ENCODE results near the gene NKD1. TPM values are rescaled to one million over a fixed set of nuclear protein-coding genes. Genes with fewer than 3 reads are reported as not detected.

NKD1 gene
- total RNA-seq, 1 experiment from 2014 or later: 11.4 TPM

GRCh38 chr16:50628156-50628802 lies 80.1 kb downstream of the NKD1 start:
- DNase-seq (ENCODE audit: low read depth, low spot score) (no peak), ATAC-seq (no peak)
- Histone ChIP-seq H2AFZ (ENCODE audit: low read depth, low read length, poor library complexity, severe bottlenecking) (no peak overlapping the region), H3K4me2 (ENCODE audit: low read length) (no peak overlapping the region), H3K27ac (ENCODE audit: low read depth, low read length) (no peak overlapping the region), H3K9me3 (ENCODE audit: control insufficient read depth in 1 of 2, insufficient read depth in 1 of 2, low read depth in 1 of 2, low read length in 2 of 2) (no peaks in the 10 kb centered on the region), H3K79me2 (ENCODE audit: insufficient read depth, low read length) (no peaks in the 10 kb centered on the region), H3K36me3 (ENCODE audit: control insufficient read depth in 1 of 2, insufficient read depth in 2 of 2, low read length in 2 of 2) (no peaks in the 10 kb centered on the region), H3K4me1 (ENCODE audit: control insufficient read depth in 1 of 2, insufficient read depth in 2 of 2, low read length in 2 of 2) (peaks cover 0 to 6% of the 10 kb centered on the region in 2 experiments; a peak in 1 of 4 replicates), H3K9me2 (ENCODE audit: insufficient read depth) (no peaks in the 10 kb centered on the region), H3K27me3 (ENCODE audit: insufficient read depth, low read length) (no peaks in the 10 kb centered on the region), H4K20me1 (ENCODE audit: insufficient read depth) (no peaks in the 10 kb centered on the region), H3K4me3 (replicated peaks in 1 of 2; ENCODE audit: low read depth in 1 of 2, low read length in 2 of 2) (no peak overlapping the region), H3K9ac (ENCODE audit: low read length) (no peak overlapping the region)
- intact Hi-C loops (cut with micrococcal nuclease): no loop called here
- ChIA-PET RAD21 (ENCODE audit: low non-redundant PET in 1 of 2, low total read pairs in 2 of 2, uncharacterized antibody in 2 of 2, unreplicated experiment in 2 of 2) (no interaction called here), CTCF (no interaction called here), POLR2A (no interaction called here)
- BruUV-seq (replicated peaks): no TSS peak
- no peak for TF ChIP-seq SRF (IDR thresholded peaks at IDR 0.05; ENCODE audit: low read depth)
- TF ChIP-seq YY1 (IDR thresholded peaks at IDR 0.05; ENCODE audit: extremely low read depth, insufficient replicate concordance, low read depth, low read length): no peak
- TF ChIP-seq CEBPB (IDR thresholded peaks at IDR 0.05; ENCODE audit: low read depth): no peak

- Histone ChIP-seq H3K4me1 (ENCODE audit: control insufficient read depth in 1 of 2, insufficient read depth in 2 of 2, low read length in 2 of 2) (no peaks in the 10 kb centered on the region; a peak in 1 of 4 replicates), H3K36me3 (ENCODE audit: control insufficient read depth in 1 of 2, insufficient read depth in 2 of 2, low read length in 2 of 2) (no peaks in the 10 kb centered on the region), H3K4me2 (ENCODE audit: low read length) (no peak overlapping the region), H3K9me2 (ENCODE audit: insufficient read depth) (no peaks in the 10 kb centered on the region), H3K79me2 (ENCODE audit: insufficient read depth, low read length) (no peaks in the 10 kb centered on the region), H3K9ac (ENCODE audit: low read length) (no peak overlapping the region), H3K27me3 (ENCODE audit: insufficient read depth, low read length) (no peaks in the 10 kb centered on the region), H3K9me3 (ENCODE audit: control insufficient read depth in 1 of 2, insufficient read depth in 1 of 2, low read depth in 1 of 2, low read length in 2 of 2) (no peaks in the 10 kb centered on the region), H4K20me1 (ENCODE audit: insufficient read depth) (no peaks in the 10 kb centered on the region), H3K27ac (ENCODE audit: low read depth, low read length) (no peak overlapping the region), H3K4me3 (replicated peaks in 1 of 2; ENCODE audit: low read depth in 1 of 2, low read length in 2 of 2) (no peak overlapping the region), H2AFZ (ENCODE audit: low read depth, low read length, poor library complexity, severe bottlenecking) (no peak overlapping the region)
- intact Hi-C loops (cut with micrococcal nuclease): no loop called here
- DNase-seq (ENCODE audit: low read depth, low spot score): no peak
- ChIA-PET CTCF (no interaction called here), POLR2A (no interaction called here), RAD21 (ENCODE audit: low non-redundant PET in 1 of 2, low total read pairs in 2 of 2, uncharacterized antibody in 2 of 2, unreplicated experiment in 2 of 2) (no interaction called here)
- BruUV-seq (replicated peaks): no TSS peak
- no peak for ATAC-seq
- TF ChIP-seq CEBPB (IDR thresholded peaks at IDR 0.05; ENCODE audit: low read depth): no peak
- TF ChIP-seq SP1 (IDR thresholded peaks at IDR 0.05; ENCODE audit: low read depth): no peak
- TF ChIP-seq JUND (IDR thresholded peaks at IDR 0.05): no peak
- TF ChIP-seq RAD21 (IDR thresholded peaks at IDR 0.05; ENCODE audit: low read depth): no peak
- TF ChIP-seq ATF3 (IDR thresholded peaks at IDR 0.05): no peak
- no peak for TF ChIP-seq EZH2 (IDR thresholded peaks at IDR 0.05)
- TF ChIP-seq POLR2AphosphoS5 (IDR thresholded peaks at IDR 0.05; ENCODE audit: low read depth, low read length): no peak
- no peak for TF ChIP-seq TCF7L2 (IDR thresholded peaks at IDR 0.05; ENCODE audit: borderline replicate concordance, extremely low read depth, insufficient read depth, insufficient read length)
- TF ChIP-seq CBX3 (IDR thresholded peaks at IDR 0.05; ENCODE audit: low read depth): no peak
- TF ChIP-seq MAX (IDR thresholded peaks at IDR 0.05): no peak
- TF ChIP-seq SIN3A (IDR thresholded peaks at IDR 0.05; ENCODE audit: low read depth): no peak
- TF ChIP-seq CTCF (IDR thresholded peaks at IDR 0.05 in 2 of 3, conservative IDR thresholded peaks at IDR 0.05 in 1 of 3; ENCODE audit: borderline replicate concordance in 1 of 3, insufficient read depth in 1 of 3, low read depth in 2 of 3, low read length in 2 of 3): no peak
- TF ChIP-seq ZFX (IDR thresholded peaks at IDR 0.05): no peak
- TF ChIP-seq YY1 (IDR thresholded peaks at IDR 0.05; ENCODE audit: extremely low read depth, insufficient replicate concordance, low read depth, low read length): no peak
- no peak for TF ChIP-seq POLR2A (IDR thresholded peaks at IDR 0.05; ENCODE audit: borderline replicate concordance, extremely low read depth, insufficient read depth, insufficient read length)
These were observed 81.1 kb downstream of the NKD1 start for GRCh38 chr16:50629334-50629733.
